SIG-M5 (cell line): ENCODE results near the gene CD8B.

Experiments used
- DNase-seq: peaks from one replicate; lab custom pipeline; 2025; lab: John Stamatoyannopoulos, UW

Gene CD8B

GRCh38 chr2:86806059-86806857 lies 55.4 kb downstream of the CD8B start:
- DNase-seq: no peak

- no peak for DNase-seq
Observed at GRCh38 chr2:86800856-86801567, 60.7 kb downstream of the CD8B start.

DNA sequence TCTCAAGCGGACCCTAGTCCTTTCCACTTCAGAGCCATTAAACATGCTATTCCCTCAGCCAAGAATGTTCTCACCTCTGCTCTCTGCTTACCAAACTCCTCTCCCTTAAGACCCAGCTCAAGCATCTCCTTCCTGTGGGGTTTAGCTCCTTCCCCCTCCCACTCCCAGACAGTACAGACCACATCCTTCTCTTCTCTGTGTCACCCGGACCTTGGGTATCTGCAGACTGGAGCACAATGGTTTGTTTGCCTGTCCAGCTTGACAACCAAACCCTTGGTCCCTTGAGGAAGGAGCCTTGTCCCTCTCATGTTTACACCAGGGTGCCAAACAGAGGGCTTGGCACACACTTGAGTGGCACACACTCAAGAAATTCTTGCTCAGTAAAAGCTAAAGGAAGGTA lies 66.8 kb downstream of the CD8B start:
- no peak for DNase-seq

DNA sequence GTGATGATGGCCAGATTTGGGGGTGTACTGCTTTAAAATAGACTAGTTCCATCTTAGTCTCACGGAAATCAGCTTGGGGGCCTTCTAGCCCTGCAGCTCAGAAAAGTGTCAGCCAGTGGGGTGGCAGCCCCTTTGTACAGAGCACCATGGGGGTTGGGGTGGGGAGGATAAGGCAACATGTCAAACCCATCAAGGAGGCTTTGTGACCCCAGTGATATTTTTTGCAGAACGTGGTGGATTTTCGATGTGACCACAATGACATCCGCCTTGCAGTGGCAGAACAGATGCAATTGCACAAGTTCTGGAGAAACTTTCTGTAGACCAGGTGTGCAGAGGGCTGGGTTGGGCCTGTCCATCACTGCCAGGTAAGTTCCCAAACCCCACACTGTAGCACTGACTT lies 67.9 kb downstream of the CD8B start:
- DNase-seq: no peak

- DNase-seq: no peak
Observed at GRCh38 chr2:86791573-86791972, 70.1 kb downstream of the CD8B start.

DNA sequence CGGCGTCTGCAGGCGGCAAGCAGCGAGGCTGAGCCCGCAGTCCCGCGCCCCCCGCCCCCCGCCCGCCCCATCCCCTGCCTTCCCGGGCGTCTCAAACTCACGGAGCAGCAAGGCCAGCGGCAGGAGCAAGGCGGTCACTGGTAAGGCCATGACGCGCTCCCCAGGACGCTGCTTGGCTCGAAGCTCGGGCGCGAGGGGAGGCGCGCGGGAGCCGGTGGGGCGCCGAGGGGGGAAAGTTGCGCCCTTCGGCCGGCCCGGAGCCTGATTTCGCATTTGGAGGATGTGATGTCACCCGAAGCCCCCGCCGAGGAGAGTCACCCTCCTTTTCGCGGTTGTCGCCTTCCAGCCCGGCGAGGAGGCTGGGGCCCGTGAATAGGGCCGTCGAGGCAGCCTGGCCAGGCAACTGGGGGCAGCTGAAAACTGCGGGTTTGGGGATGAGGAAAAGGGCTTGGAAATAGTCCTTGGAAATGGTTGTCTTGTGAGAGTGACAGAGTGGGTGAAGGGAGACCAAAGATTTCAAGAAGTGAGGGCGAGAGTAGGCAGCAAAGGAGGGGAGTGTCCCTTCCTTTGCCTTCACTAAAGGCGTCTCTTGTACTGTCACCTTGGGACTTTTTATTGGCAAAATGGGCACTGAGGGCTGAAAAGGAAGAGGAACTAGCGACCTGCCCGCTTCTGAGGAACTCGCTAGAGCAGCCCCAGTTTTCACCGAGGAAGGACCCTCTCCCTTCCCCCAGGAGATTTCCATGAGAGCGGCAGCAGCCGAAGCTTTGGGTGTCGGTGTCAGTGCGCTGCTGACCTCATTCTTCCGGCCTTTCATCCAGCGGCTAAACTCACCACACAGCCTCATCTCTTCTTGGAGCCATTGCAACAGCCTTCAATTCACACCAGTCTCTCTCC lies 70.8 kb downstream of the CD8B start, which contains the start of gene CD8A:
TSS of gene CD8A (minus strand) at position 238 of the 897 bp plus-strand sequence. CDS start at position 150, 88 bp downstream.
- DNase-seq: no peak

- DNase-seq: no peak
Observed at GRCh38 chr2:86790134-86790675, 71.5 kb downstream of the CD8B start.

DNA sequence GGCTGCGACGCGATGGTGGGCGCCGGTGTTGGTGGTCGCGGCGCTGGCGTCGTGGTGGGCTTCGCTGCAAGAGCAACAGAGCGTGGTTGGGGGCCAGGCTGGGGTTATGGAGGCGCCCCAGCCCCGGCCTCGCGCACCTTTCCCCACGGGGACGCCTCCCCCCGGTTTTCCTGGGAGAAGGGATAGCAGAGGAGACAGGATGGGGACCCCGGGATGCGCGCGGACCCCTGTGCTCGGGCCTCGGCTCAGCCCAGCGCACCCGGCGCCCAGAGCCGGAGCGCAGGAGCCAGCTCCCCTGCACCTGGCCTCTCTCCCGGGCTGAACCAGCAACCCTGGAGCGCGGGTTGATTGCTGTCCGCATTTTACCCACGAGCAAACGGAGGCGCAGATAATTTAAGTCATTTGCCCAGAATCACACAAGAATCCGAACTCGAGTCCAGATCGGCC lies 72.0 kb downstream of the CD8B start:
- no peak for DNase-seq

DNA sequence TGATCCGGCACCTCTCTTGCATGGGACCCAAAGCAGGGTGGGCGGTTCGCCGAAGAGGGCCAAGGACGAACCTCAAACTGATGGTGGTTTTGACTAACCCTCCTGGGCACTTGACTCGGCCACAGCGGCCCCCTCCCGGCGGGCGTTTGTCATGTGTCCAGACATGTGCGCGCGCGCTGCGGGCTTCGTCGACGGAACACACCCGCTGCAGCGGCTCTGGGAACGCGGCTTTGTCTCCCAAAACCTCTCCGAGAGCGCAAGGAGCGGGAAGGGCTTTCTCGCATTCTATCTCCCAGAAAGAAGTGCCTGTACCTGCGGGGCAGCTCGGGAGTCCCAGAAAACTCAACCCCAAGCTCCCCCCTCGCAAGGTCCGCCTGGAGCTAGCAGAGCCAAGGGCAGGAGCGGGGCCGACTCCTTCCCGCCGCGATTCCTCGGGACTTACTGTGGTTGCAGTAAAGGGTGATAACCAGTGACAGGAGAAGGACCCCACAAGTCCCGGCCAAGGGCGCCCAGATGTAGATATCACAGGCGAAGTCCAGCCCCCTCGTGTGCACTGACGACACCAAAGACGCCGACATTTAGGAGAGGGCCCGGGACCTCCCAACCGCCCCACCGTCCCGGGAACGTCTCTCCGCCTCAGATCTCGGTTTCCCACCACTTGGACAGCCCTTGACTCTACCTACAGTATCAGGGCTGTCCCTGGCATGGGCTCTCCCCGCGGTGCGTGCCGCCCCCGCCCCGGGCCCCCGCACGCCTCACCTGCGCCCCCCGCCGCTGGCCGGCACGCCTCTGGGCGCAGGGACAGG lies 72.6 kb downstream of the CD8B start:
- no peak for DNase-seq

DNA sequence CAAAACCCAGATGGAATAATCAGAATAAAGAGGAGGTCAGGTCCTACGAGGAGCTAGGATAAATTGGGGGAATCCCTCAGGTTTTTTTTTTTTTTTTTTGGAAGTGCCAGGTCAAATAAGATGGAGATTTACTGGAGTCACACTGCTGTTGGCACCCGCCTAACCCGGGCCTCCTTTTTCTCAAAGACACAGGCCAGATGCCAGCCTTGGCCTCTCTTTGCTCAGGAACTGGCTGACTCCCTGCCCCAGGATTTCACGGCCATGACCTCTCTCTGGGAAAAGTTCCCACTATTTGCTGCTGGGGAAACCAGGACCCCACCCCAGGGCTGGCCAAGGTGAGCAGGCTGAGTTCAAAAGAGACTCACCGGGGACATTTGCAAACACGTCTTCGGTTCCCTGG lies 73.5 kb downstream of the CD8B start:
- no peak for DNase-seq

- DNase-seq: no peak
Observed at GRCh38 chr2:86787736-86788135, 74.0 kb downstream of the CD8B start.

GRCh38 chr2:86786001-86786536 lies 75.6 kb downstream of the CD8B start:
- DNase-seq: no peak

GRCh38 chr2:86785456-86785855 lies 76.2 kb downstream of the CD8B start:
- no peak for DNase-seq

GRCh38 chr2:86783615-86784339 lies 77.9 kb downstream of the CD8B start:
- DNase-seq: no peak

DNA sequence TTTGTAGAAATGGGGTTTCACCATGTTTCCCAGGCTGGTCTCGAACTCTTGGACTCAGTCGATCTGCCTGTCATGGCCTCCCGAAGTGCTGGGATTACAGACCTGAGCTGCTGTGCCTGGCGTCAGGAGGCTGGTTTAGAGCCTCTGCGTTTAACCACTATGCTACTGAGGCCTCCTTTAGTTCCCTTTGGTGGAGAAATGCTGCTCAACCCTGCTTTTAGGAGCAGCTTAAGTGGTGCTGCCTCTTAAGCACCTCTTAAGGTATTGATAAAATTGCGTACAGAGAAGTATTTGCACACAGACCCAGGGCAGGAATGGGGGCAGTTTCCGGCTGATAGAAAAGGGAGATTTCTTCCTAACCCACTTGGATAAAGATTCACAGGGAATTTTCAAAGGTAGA lies 78.9 kb downstream of the CD8B start:
- no peak for DNase-seq

DNA sequence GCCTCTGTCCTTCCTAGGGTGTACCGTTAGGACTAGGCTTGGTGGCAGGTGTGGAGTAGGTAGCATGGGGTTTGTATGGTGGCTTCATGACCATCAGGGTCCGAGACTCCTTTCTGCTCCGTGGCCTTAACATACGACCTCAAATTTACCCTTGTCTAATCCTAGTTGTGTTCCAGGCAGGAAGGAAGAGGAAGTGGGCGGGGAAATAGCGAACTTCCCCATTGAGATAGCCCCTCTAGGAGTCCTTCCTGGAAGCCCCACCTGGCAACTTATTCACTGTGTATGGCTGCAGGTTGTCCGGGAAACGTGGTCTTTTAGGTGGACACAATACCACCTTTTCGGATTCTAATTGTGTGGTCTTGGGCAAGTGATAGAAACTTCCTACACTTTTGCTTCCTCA lies 80.3 kb downstream of the CD8B start:
- no peak for DNase-seq

DNA sequence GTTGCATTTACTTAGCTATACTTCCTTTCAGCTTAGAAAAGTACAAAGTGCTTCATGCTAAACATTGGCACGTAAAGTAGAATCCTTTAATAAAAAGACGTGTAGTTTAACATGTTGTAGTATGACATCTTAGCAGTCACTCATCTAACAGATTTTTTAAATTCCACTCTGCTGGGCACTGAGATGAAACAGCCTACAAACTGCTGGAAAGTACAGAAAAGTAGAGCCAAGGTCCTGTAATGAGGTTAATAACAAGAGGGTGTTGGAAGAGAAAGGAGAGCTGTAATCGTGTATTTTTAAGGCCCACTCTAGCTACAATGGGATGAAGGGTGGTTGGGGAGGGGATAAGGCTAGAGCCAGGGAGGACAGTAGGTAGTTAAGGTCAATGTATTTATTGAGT lies 81.7 kb downstream of the CD8B start:
- no peak for DNase-seq

- DNase-seq: no peak
Observed at GRCh38 chr2:86778957-86779356, 82.7 kb downstream of the CD8B start.

GRCh38 chr2:86776532-86776931 lies 85.2 kb downstream of the CD8B start:
- no peak for DNase-seq

GRCh38 chr2:86775338-86775737 lies 86.3 kb downstream of the CD8B start:
- no peak for DNase-seq
